ENCODE results near the gene ERVFRD-1. TPM values are rescaled to one million over a fixed set of nuclear protein-coding genes. Genes with fewer than 3 reads are reported as not detected.

ERVFRD-1 gene
- total and polyA plus RNA-seq, 2 experiments from 2014 or later, result 0.06 TPM; not detected in 1

DNA sequence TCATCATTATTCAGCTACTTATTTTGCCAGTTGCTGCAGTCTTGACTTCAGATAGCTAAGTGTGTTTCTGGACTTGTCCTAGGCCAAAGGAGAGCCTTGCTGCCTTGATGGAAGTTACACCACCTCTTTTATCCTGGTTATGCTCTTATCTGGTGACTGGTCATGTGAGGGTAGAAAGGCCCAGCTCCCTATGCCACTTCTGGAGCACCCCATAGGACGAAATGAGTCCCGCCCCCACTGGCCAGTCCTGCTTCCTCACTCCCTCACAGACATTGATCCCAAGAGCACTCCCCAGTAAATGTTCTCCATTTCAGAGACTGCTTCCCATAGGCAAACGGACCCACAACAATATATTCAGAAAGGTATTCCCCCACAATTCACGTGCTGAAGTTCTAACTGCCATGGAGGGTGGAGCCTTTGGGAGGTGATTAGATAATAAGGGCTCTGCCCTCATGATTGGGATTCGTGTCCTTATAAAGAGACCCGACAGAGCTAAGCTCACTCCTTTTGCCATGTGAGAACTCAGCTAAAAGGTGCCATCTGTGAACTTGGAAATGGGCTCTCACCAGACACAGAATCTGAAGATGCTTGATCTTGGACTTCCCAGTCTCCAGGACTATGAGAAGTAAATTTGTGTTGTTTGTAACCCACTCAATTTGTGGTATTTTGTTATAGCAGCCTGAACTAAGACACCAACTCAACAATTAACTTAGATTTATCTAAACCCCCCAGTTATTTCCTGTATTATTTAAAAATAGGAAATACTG is 45.9 kb downstream of the ERVFRD-1 start:
- Histone ChIP-seq H3K4me3 (no peak overlapping the region), H3K4me1 (ENCODE audit: insufficient read depth) (no peaks in the 10 kb centered on the region), H2AFZ (peak overlapping the region; percentile 77), H3K79me2 (replicated peaks; ENCODE audit: insufficient read depth) (no peaks in the 10 kb centered on the region), H3K27ac (ENCODE audit: low read depth) (no peak overlapping the region), H3K27me3 (ENCODE audit: insufficient read depth) (no peaks in the 10 kb centered on the region), H3F3A (replicated peaks; ENCODE audit: low read depth) (no peaks in the 10 kb centered on the region), H3K9me2 (ENCODE audit: insufficient read depth) (no peaks in the 10 kb centered on the region), H4K20me1 (replicated peaks; ENCODE audit: insufficient read depth) (no peaks in the 10 kb centered on the region), H3K4me2 (no peak overlapping the region), H3K36me3 (ENCODE audit: insufficient read depth) (no peaks in the 10 kb centered on the region)
- H3K36me3 Mint-ChIP-seq (ENCODE audit: low read depth), result no peaks in the 10 kb centered on the region
- TF ChIP-seq, protein P1, sequence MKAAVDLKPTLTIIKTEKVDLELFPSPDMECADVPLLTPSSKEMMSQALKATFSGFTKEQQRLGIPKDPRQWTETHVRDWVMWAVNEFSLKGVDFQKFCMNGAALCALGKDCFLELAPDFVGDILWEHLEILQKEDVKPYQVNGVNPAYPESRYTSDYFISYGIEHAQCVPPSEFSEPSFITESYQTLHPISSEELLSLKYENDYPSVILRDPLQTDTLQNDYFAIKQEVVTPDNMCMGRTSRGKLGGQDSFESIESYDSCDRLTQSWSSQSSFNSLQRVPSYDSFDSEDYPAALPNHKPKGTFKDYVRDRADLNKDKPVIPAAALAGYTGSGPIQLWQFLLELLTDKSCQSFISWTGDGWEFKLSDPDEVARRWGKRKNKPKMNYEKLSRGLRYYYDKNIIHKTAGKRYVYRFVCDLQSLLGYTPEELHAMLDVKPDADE (IDR thresholded peaks at IDR 0.05), result no peak
- TF ChIP-seq POLR2AphosphoS5 (IDR thresholded peaks at IDR 0.05; ENCODE audit: low read depth), result no peak
- TF ChIP-seq, protein P2, sequence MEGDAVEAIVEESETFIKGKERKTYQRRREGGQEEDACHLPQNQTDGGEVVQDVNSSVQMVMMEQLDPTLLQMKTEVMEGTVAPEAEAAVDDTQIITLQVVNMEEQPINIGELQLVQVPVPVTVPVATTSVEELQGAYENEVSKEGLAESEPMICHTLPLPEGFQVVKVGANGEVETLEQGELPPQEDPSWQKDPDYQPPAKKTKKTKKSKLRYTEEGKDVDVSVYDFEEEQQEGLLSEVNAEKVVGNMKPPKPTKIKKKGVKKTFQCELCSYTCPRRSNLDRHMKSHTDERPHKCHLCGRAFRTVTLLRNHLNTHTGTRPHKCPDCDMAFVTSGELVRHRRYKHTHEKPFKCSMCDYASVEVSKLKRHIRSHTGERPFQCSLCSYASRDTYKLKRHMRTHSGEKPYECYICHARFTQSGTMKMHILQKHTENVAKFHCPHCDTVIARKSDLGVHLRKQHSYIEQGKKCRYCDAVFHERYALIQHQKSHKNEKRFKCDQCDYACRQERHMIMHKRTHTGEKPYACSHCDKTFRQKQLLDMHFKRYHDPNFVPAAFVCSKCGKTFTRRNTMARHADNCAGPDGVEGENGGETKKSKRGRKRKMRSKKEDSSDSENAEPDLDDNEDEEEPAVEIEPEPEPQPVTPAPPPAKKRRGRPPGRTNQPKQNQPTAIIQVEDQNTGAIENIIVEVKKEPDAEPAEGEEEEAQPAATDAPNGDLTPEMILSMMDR (conservative IDR thresholded peaks at IDR 0.05; ENCODE audit: low read depth in 2 of 2), result no peak
- no peak for TF ChIP-seq ZNF331 (CRISPR knock-in tag; IDR thresholded peaks at IDR 0.05; ENCODE audit: low read depth)
- no peak for TF ChIP-seq CREB1 (CRISPR knock-in tag; IDR thresholded peaks at IDR 0.05; ENCODE audit: low read depth)
- no peak for TF ChIP-seq EZH2 (IDR thresholded peaks at IDR 0.05; ENCODE audit: low read depth, unreplicated experiment)
- no peak for TF ChIP-seq EZH2phosphoT487 (IDR thresholded peaks at IDR 0.05; ENCODE audit: unreplicated experiment)
- no peak for TF ChIP-seq JUNB (IDR thresholded peaks at IDR 0.05; ENCODE audit: unreplicated experiment)
- TF ChIP-seq, protein P3, sequence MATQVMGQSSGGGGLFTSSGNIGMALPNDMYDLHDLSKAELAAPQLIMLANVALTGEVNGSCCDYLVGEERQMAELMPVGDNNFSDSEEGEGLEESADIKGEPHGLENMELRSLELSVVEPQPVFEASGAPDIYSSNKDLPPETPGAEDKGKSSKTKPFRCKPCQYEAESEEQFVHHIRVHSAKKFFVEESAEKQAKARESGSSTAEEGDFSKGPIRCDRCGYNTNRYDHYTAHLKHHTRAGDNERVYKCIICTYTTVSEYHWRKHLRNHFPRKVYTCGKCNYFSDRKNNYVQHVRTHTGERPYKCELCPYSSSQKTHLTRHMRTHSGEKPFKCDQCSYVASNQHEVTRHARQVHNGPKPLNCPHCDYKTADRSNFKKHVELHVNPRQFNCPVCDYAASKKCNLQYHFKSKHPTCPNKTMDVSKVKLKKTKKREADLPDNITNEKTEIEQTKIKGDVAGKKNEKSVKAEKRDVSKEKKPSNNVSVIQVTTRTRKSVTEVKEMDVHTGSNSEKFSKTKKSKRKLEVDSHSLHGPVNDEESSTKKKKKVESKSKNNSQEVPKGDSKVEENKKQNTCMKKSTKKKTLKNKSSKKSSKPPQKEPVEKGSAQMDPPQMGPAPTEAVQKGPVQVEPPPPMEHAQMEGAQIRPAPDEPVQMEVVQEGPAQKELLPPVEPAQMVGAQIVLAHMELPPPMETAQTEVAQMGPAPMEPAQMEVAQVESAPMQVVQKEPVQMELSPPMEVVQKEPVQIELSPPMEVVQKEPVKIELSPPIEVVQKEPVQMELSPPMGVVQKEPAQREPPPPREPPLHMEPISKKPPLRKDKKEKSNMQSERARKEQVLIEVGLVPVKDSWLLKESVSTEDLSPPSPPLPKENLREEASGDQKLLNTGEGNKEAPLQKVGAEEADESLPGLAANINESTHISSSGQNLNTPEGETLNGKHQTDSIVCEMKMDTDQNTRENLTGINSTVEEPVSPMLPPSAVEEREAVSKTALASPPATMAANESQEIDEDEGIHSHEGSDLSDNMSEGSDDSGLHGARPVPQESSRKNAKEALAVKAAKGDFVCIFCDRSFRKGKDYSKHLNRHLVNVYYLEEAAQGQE (IDR thresholded peaks at IDR 0.05; ENCODE audit: unreplicated experiment), result no peak
- no peak for TF ChIP-seq NANOG (IDR thresholded peaks at IDR 0.05; ENCODE audit: borderline replicate concordance)
- no peak for TF ChIP-seq STAT1 (IDR thresholded peaks at IDR 0.05; ENCODE audit: unreplicated experiment)
- no peak for TF ChIP-seq ZNF114 (CRISPR knock-in tag; IDR thresholded peaks at IDR 0.05)
- TF ChIP-seq, protein P4, sequence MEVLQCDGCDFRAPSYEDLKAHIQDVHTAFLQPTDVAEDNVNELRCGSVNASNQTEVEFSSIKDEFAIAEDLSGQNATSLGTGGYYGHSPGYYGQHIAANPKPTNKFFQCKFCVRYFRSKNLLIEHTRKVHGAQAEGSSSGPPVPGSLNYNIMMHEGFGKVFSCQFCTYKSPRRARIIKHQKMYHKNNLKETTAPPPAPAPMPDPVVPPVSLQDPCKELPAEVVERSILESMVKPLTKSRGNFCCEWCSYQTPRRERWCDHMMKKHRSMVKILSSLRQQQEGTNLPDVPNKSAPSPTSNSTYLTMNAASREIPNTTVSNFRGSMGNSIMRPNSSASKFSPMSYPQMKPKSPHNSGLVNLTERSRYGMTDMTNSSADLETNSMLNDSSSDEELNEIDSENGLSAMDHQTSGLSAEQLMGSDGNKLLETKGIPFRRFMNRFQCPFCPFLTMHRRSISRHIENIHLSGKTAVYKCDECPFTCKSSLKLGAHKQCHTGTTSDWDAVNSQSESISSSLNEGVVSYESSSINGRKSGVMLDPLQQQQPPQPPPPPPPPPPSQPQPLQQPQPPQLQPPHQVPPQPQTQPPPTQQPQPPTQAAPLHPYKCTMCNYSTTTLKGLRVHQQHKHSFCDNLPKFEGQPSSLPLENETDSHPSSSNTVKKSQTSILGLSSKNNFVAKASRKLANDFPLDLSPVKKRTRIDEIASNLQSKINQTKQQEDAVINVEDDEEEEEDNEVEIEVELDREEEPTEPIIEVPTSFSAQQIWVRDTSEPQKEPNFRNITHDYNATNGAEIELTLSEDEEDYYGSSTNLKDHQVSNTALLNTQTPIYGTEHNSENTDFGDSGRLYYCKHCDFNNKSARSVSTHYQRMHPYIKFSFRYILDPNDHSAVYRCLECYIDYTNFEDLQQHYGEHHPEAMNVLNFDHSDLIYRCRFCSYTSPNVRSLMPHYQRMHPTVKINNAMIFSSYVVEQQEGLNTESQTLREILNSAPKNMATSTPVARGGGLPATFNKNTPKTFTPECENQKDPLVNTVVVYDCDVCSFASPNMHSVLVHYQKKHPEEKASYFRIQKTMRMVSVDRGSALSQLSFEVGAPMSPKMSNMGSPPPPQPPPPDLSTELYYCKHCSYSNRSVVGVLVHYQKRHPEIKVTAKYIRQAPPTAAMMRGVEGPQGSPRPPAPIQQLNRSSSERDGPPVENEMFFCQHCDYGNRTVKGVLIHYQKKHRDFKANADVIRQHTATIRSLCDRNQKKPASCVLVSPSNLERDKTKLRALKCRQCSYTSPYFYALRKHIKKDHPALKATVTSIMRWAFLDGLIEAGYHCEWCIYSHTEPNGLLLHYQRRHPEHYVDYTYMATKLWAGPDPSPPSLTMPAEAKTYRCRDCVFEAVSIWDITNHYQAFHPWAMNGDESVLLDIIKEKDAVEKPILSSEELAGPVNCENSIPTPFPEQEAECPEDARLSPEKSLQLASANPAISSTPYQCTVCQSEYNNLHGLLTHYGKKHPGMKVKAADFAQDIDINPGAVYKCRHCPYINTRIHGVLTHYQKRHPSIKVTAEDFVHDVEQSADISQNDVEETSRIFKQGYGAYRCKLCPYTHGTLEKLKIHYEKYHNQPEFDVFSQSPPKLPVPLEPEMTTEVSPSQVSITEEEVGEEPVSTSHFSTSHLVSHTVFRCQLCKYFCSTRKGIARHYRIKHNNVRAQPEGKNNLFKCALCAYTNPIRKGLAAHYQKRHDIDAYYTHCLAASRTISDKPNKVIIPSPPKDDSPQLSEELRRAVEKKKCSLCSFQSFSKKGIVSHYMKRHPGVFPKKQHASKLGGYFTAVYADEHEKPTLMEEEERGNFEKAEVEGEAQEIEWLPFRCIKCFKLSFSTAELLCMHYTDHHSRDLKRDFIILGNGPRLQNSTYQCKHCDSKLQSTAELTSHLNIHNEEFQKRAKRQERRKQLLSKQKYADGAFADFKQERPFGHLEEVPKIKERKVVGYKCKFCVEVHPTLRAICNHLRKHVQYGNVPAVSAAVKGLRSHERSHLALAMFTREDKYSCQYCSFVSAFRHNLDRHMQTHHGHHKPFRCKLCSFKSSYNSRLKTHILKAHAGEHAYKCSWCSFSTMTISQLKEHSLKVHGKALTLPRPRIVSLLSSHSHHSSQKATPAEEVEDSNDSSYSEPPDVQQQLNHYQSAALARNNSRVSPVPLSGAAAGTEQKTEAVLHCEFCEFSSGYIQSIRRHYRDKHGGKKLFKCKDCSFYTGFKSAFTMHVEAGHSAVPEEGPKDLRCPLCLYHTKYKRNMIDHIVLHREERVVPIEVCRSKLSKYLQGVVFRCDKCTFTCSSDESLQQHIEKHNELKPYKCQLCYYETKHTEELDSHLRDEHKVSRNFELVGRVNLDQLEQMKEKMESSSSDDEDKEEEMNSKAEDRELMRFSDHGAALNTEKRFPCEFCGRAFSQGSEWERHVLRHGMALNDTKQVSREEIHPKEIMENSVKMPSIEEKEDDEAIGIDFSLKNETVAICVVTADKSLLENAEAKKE (CRISPR knock-in tag; IDR thresholded peaks at IDR 0.05), result no peak
- ATAC-seq (peak; percentile 57; the same call in 2 of the 3 replicates), DNase-seq (ENCODE audit: low spot score) (peak; percentile 26)
- H3K9me3 Mint-ChIP-seq, result no peaks in the 10 kb centered on the region
- peaks cover 4% of the 10 kb centered on the region; the same call in 2 of the 3 replicates for H3K4me1 Mint-ChIP-seq
- peak overlapping the region; percentile 2; the same call in 1 of the 2 replicates for H3K27ac Mint-ChIP-seq
- H3K27me3 Mint-ChIP-seq (ENCODE audit: insufficient read depth, low read depth, poor library complexity), result peaks cover under 1% of the 10 kb centered on the region
- H3K4me3 Mint-ChIP-seq, result no peak overlapping the region
